ES-I3 (cell line): ENCODE results near the gene WBP2NL.

ENCODE experiments used
- H3K36me3 ChIP-seq: 2 replicates; pipeline ENCODE4 v1.6.1; 2013; ENCODE audit warnings: mild to moderate bottlenecking, low read length, control low read depth, moderate library complexity; ENCODE audit not compliant: insufficient read depth
- H3K4me1 ChIP-seq: 2 replicates; pipeline ENCODE4 v1.6.1; 2013; ENCODE audit warnings: mild to moderate bottlenecking, control low read depth, low read length; ENCODE audit not compliant: insufficient read depth
- H3K9ac ChIP-seq: 2 replicates; pipeline ENCODE4 v1.6.1; 2013; ENCODE audit warnings: low read depth, mild to moderate bottlenecking, low read length, moderate library complexity
- H3K9me3 ChIP-seq: 2 replicates; pipeline ENCODE4 v1.6.1; 2013; ENCODE audit warnings: mild to moderate bottlenecking, low read length, moderate library complexity; ENCODE audit not compliant: control insufficient read depth, insufficient read depth

WBP2NL gene

GRCh38 chr22:42035256-42035655 lies 36.7 kb downstream of the WBP2NL start:
- no peaks in the 10 kb centered on the region for H3K36me3 ChIP-seq
- no peaks in the 10 kb centered on the region for H3K4me1 ChIP-seq
- H3K9me3 ChIP-seq = peaks cover 6% of the 10 kb centered on the region; the same call in 1 of the 2 replicates
- no peak overlapping the region for H3K9ac ChIP-seq

GRCh38 chr22:42039271-42039670 lies 40.7 kb downstream of the WBP2NL start:
- Histone ChIP-seq H3K36me3 (no peaks in the 10 kb centered on the region), H3K9me3 (no peaks in the 10 kb centered on the region), H3K9ac (no peak overlapping the region), H3K4me1 (no peaks in the 10 kb centered on the region)

GRCh38 chr22:42041784-42042183 lies 43.2 kb downstream of the WBP2NL start:
- Histone ChIP-seq H3K36me3 (no peaks in the 10 kb centered on the region), H3K9me3 (no peaks in the 10 kb centered on the region), H3K9ac (no peak overlapping the region), H3K4me1 (no peaks in the 10 kb centered on the region)

GRCh38 chr22:42050641-42051180 lies 52.1 kb downstream of the WBP2NL start:
- Histone ChIP-seq H3K9me3 (no peaks in the 10 kb centered on the region), H3K4me1 (no peaks in the 10 kb centered on the region), H3K36me3 (no peaks in the 10 kb centered on the region), H3K9ac (no peak overlapping the region)

GRCh38 chr22:42052765-42053164 lies 54.2 kb downstream of the WBP2NL start:
- H3K36me3 ChIP-seq = no peaks in the 10 kb centered on the region

GRCh38 chr22:42056757-42057511 lies 58.3 kb downstream of the WBP2NL start:
- H3K9ac ChIP-seq = no peak overlapping the region
- H3K4me1 ChIP-seq = no peaks in the 10 kb centered on the region
- peaks cover 21% of the 10 kb centered on the region for H3K9me3 ChIP-seq
- peaks cover 1% of the 10 kb centered on the region; the same call in 1 of the 2 replicates for H3K36me3 ChIP-seq

More at GRCh38 chr22:42052765-42053164, 54.2 kb downstream of the WBP2NL start:
- Histone ChIP-seq H3K9ac (no peak overlapping the region), H3K9me3 (peaks cover 10% of the 10 kb centered on the region), H3K4me1 (no peaks in the 10 kb centered on the region)

- Histone ChIP-seq H3K36me3 (peaks cover 2% of the 10 kb centered on the region; the same call in 1 of the 2 replicates), H3K9me3 (peaks cover 21% of the 10 kb centered on the region), H3K4me1 (peaks cover 9% of the 10 kb centered on the region), H3K9ac (no peak overlapping the region)
These were observed 61.9 kb downstream of the WBP2NL start for GRCh38 chr22:42060489-42060888.

GRCh38 chr22:42061041-42061440 lies 62.5 kb downstream of the WBP2NL start:
- H3K9ac ChIP-seq = no peak overlapping the region
- H3K36me3 ChIP-seq = peaks cover 2% of the 10 kb centered on the region; the same call in 1 of the 2 replicates
- H3K4me1 ChIP-seq = peaks cover 14% of the 10 kb centered on the region
- H3K9me3 ChIP-seq = peaks cover 21% of the 10 kb centered on the region

- Histone ChIP-seq H3K4me1 (peaks cover 19% of the 10 kb centered on the region), H3K36me3 (peaks cover 2% of the 10 kb centered on the region; the same call in 1 of the 2 replicates), H3K9ac (no peak overlapping the region), H3K9me3 (peaks cover 12% of the 10 kb centered on the region; the same call in 1 of the 2 replicates)
These were observed 64.0 kb downstream of the WBP2NL start for GRCh38 chr22:42062506-42063170.

GRCh38 chr22:42064629-42065028 lies 66.0 kb downstream of the WBP2NL start:
- H3K9ac ChIP-seq = no peak overlapping the region
- peaks cover 3% of the 10 kb centered on the region; the same call in 1 of the 2 replicates for H3K9me3 ChIP-seq
- H3K4me1 ChIP-seq = peaks cover 19% of the 10 kb centered on the region
- peaks cover 2% of the 10 kb centered on the region; the same call in 1 of the 2 replicates for H3K36me3 ChIP-seq

GRCh38 chr22:42065438-42066125 lies 67.0 kb downstream of the WBP2NL start:
- Histone ChIP-seq H3K9ac (no peak overlapping the region; the same call in 1 of the 2 replicates), H3K36me3 (peaks cover 2% of the 10 kb centered on the region; the same call in 1 of the 2 replicates), H3K4me1 (peaks cover 19% of the 10 kb centered on the region), H3K9me3 (no peaks in the 10 kb centered on the region)

GRCh38 chr22:42066126-42066761 lies 67.7 kb downstream of the WBP2NL start:
- Histone ChIP-seq H3K36me3 (peaks cover 2% of the 10 kb centered on the region; the same call in 1 of the 2 replicates), H3K9me3 (no peaks in the 10 kb centered on the region), H3K4me1 (peaks cover 19% of the 10 kb centered on the region), H3K9ac (no peak overlapping the region)

GRCh38 chr22:42066937-42067336 lies 68.3 kb downstream of the WBP2NL start:
- peaks cover 19% of the 10 kb centered on the region for H3K4me1 ChIP-seq
- no peaks in the 10 kb centered on the region for H3K9me3 ChIP-seq
- H3K9ac ChIP-seq = no peak overlapping the region
- H3K36me3 ChIP-seq = peaks cover 1% of the 10 kb centered on the region; the same call in 1 of the 2 replicates
